HEK293 (cell line): Measurements from ENCODE around the gene LAX1.

ENCODE experiments used
- ZNF843 ChIP-seq: fragments of 450-650 bp; formaldehyde crosslinking; IDR thresholded peaks from 2 replicates; pipeline ENCODE4 v1.5.1; 2016; ENCODE audit warnings: missing biosample characterization, missing genetic modification characterization
- TF ChIP-seq, protein P1 (sequence below): fragments of 450-650 bp; formaldehyde crosslinking; IDR thresholded peaks from 2 replicates; pipeline ENCODE4 v1.5.1; 2016; ENCODE audit warnings: missing biosample characterization, missing genetic modification characterization

DNA sequence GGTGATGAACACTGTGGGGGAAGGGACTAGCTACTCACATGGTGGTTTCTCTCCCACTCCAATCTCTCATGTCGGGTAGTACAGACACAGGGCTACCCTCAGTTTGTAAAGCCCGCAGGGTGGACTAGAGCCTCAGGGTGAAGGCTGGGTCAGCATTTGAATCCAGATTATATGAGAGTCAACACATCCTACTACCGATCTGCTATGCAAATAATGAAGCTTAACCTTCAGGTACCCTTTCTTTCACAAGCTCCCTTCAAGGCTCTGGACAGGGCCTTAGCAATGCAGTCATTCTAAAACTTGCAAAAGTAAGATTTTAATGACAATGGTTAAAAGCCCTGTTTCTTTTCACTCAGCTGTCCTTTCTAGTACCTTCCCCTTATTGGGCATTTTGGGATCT is 25.0 kb downstream of the LAX1 start:
- TF ChIP-seq, protein P1, sequence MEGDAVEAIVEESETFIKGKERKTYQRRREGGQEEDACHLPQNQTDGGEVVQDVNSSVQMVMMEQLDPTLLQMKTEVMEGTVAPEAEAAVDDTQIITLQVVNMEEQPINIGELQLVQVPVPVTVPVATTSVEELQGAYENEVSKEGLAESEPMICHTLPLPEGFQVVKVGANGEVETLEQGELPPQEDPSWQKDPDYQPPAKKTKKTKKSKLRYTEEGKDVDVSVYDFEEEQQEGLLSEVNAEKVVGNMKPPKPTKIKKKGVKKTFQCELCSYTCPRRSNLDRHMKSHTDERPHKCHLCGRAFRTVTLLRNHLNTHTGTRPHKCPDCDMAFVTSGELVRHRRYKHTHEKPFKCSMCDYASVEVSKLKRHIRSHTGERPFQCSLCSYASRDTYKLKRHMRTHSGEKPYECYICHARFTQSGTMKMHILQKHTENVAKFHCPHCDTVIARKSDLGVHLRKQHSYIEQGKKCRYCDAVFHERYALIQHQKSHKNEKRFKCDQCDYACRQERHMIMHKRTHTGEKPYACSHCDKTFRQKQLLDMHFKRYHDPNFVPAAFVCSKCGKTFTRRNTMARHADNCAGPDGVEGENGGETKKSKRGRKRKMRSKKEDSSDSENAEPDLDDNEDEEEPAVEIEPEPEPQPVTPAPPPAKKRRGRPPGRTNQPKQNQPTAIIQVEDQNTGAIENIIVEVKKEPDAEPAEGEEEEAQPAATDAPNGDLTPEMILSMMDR (tag by site-specific recombination): no peak
- TF ChIP-seq ZNF843 (tag by site-specific recombination): no peak
